ENCODE measurements around the gene EPB41L2.
"Not testable (repeated sequence)": the region's sequence is repeated elsewhere in the genome, so short reads cannot be mapped to it uniquely, and the experiment has no call there.

Gene EPB41L2

DNA sequence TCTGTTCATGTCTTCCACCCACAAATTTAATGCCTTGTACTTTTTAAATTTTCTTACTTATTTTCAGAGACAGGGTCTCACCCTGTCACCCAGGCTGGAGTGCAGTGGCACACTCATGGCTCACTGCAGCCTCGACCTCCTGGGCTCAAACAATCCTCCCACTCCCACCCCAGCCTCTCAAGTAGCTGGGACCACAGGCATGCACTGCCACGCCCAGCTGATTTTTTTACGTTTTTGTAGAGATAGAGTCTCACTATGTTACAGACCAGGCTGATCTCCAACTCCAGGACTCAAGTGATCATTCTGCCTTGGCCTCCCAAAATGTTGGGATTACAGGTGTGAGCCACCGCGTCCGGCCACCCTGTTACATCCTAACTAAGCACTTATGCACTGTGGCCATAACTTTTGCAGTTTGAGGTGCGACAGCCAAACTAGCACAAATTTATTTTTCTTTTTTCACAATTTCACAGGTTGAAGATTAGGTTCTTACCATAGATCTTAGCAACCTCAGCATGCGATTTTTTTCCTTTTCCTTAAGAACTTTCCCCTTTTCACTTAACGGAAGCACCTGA lies 92.1 kb downstream of the EPB41L2 start:
- no peak for DNase-seq

DNA sequence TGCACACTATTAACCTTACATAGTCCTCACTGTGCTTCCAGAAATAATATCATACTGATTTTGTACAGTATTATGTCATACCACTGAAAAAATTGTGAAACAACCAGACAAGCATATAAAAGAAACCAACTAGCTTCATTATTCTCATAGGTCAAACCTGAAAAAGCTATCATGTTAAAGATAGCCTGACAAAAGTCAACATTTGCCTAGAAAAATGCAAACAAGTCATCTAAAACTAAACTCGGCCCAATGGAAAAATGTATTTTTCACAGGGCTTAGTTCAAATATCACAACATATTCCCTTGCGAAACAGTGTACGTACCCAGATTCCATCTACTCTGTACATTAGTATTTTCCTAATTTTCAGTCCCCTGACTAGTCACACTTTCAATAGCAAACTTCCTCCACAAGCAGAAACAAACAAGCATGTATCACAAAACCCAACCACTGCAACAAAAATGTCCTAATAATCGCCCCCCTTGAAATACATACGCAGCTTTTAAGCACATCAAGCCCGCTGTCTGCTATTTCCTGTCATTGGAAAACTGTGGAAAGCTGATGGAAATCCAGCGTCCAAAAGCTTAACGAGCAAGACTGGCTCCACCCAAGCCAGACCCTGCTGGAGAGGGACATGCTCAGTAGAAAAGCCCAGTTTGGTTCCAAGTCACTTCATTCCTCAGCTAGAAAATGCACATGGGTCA lies 93.1 kb downstream of the EPB41L2 start:
- no peak for DNase-seq

DNA sequence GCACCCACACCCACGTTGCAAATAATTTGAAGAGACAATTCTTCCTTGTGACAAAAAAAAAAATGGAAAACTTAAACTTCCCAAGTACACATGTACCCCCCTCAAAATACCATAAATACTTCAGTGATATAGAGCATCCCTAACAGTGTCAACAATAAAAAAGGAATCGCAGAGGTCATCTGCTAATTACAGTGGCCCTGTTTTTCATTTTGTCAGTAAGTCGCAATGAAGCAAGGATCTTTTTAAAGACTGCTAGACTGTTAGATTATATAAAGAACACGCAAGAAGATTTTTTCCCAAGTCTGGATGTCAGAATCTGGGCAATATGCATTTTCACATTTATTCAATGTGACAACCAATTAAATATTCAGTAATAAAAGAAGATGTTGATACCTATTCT lies 93.9 kb downstream of the EPB41L2 start:
- DNase-seq = no peak

DNA sequence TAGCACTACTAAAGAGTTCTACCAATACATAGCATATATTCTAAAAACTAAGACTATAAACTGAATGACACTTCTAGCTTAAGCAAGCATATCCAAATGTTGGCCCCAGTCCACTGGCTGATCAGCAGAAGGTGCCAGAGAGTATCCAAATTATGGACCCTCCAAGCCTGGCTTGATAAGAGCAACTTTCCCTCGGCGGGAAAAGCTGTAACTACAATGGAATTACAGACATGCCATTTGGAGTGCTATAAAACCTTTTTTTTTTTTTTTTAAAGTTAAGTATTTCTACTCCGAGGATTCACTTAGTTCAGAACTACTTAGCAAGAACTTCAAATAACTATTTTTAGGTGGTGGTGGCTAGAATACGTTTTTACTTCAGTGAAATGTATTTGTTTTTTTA lies 94.6 kb downstream of the EPB41L2 start:
- DNase-seq = no peak

DNA sequence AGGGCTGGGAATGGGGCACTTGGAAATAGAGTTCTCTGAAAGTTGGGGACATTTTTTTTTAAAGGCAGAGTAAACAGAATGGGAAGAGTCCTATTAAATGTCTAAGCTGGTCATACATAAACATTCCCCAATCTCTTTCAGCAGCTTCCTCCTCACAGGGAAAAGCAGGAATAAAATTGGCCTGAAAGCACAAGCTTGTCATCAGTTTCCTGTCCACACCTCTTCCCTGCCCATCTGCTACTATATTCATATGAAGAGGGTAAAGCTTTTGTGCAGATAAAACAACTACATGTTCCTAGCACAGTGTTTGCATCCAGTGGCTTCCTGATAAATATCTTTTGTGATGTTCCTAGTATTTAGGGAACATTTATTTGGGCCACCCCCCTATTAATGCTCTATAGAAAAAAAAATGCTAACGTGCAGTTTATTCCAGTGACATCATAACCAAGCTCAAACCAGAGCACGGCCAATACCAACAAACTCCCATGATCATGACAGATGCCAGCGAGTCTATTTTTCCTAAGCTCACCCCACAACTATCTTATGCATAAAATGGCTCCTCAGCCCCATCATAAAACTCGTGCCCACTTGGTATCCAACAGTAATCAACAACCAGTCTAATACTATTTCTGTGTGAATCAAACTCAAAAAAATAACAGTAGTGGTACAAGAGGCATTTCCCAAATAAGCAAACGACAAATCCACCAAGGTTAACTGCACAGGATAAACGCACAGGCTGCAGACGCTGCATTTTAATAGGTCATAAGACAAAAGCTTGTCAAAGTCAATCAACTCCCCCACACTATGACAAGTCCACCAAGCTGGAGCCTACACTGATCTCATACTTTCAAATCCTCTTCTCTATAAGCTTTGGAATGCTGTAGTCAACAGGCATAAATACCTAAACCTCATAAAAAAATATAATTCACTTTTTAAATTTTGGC lies 95.3 kb downstream of the EPB41L2 start:
- no peak for DNase-seq

DNA sequence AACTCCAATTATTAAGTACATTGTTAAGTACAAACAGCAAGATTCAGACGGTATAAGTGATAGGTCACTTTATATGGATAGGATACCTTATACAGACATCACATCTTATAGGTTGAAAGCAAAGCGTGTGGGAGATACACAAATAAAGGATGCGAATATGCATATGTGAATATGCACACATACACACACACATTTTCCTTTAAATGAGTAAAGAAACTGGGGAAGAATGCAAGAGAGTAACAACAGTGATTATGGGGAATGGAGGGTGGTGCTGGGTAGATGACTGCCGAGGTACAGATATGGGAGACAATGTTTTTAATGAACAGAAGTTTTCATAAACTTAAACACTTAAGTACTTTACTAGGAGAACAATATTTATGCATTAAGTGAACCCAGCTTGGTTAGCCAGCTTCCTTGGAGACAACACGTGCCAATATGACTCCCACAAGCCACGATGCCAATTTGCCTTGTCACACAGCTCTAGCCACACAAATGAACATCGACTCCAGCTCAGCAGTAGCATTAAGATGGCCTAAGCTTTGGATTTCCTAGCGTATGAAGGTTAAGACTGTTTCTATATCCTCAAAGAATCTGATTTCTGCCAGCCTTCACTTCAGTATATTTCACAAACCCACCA lies 96.6 kb downstream of the EPB41L2 start:
- DNase-seq = no peak

DNA sequence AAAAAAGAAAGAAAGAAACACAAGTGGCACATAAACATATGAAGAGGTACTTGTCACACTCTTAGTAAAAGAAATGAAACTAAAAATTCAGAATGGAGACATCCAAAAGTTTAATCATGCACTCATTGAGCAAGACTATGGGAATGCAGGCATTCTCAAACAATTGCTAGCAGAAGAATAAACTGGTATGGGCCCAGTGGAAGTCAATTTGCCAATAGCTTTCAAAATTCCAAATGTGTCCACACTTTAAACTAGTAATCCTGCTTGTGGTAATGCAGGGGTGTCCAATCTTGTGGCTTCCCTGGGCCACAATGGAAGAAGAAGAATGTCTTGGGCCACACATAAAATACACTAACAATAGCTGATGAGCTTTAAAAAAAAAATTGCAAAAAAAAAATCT lies 97.4 kb downstream of the EPB41L2 start:
- DNase-seq = no peak

DNA sequence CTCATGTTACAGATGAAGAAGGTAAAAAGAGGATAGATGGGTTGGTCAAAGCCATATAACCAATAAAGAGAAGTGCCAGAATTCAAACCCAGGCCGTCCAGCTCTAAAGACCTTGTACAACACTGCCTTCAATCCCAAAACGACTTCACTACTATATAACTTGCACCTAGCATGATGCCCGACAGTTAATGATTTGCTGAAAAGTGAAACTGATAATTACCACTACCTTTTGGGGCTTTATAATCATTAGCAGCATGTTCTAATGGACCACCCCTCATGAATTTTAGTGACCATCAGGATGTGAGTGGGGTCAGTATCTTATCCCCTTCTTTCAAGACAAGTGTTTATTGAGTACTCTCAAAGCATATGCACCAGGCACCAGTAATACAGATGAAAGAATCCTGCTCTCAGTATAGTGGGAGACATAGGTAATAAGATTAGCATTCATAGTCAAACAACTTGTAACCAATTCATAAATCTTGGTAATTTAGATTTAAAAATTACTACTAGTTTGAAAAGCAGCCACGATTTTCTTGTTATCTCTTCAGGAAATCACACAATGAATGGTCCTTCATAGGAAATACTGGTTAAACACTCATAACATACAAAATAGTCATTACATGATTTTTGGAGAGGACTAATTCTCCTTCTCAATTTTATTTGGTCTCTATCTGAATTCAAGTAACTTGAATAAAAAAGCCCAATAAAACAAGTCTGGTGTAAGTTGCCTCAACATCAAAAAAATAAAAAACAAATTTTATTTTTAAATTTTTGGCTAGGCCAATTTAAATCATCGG lies 98.0 kb downstream of the EPB41L2 start:
- no peak for DNase-seq

DNA sequence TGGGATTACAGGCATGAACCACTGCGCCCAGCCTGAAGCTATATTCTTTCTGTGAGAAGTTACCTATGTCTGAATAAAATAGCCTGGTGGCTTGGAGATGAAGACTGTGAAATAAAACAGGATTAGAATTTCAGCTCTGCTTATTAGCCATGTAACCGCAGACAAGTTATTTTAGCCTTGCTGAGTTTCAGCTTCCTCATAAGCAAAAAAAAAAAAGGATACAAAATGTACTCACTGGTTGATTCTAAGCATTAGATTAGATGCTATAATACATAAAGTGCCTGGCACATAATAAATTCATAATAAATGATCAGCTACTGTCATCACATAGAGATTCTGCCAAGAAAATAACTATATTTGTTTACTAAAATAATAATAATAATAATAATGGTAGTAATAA lies 98.8 kb downstream of the EPB41L2 start:
- DNase-seq = no peak

DNA sequence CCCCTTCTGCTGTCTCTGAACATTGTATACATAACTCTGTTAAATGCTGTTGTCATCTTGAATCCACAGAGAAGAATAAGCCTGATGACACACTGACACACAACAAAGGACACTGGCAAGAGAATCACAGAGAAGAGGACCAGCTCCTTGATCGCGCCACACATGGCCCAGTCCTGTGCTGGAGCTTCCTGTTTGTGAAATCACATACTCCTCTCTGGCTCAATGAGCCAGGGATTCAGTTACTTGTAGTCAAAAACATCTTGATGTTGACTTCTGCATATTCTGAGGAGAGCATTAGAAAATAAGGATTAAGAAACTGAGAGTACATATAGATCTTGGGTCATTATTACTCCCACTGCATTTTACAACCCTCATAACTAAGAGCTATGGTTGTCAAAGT lies 100.1 kb downstream of the EPB41L2 start:
- DNase-seq = no peak

DNA sequence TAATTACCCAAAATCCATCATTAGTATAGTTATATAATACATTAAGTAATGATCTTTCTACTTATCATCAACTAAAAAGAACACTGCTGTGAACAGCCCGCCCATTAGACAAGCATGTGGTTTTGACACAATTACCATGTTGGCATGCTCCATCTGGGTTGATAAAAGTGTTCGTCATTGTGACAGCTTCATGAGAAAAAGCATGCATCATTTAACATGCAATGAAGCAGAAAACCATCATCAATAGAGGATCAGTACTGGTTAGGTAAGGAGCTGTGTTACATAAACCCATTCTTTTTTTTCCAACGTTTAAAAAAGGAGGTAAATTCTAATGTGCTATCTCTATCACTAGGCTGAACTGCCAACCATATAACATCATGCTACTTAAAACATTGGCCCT lies 101.9 kb downstream of the EPB41L2 start:
- no peak for DNase-seq

DNA sequence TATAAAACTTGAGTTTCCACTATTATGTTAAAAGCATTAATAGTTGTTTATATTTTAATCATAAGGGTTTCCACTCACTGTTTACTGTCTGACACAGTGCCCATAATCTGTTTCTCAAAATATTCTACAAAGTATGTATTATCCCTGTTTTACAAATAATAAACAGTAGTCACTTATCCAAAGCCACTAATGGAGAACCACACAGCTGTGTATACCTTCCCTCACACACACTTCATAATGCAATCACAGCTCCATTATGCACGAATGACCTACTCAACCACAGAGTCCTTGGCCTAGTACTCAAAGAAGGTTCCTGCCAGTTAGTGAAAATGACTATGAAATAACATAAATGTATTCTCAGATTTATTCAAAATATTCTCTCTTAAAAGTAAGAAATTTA lies 103.1 kb downstream of the EPB41L2 start:
- DNase-seq = no peak

DNA sequence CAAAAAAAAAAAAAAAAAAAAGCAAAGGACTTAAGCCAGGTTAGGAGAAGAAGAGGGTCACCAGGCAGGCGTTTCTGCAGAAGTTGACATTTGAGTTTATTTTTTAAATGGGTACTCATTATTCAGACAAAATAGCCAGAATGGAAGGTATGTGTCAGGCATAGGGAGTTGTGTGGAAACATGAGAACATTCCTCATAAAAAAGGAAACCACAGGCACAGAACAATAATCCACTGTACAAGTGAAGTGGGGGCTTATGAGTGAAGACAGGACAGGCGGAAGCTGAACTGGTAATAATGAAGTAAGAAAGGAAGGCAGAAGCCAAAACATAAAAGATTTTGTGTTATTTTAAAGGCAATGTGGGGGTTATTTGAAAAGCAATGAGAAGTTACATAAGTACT lies 104.6 kb downstream of the EPB41L2 start:
- DNase-seq = no peak

DNA sequence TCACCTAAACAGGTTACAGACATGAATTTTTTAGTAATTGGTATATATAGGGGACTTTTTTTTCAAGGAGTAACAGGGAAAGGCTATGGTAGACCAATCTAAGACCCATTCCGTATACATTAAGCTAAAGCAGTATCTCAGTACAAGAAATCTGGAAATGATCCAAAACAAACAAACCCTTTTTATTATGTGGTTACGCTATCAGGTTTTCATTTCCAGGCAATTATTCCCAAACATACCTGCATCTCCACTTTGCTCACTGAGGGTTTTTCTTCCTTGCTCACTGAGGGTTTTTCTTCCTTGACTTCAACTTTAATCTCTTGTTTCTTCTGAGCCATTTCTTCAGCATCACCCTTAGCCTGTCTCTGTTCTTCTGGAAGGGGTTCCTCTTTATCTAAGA lies 107.3 kb downstream of the EPB41L2 start:
- DNase-seq = no peak

DNA sequence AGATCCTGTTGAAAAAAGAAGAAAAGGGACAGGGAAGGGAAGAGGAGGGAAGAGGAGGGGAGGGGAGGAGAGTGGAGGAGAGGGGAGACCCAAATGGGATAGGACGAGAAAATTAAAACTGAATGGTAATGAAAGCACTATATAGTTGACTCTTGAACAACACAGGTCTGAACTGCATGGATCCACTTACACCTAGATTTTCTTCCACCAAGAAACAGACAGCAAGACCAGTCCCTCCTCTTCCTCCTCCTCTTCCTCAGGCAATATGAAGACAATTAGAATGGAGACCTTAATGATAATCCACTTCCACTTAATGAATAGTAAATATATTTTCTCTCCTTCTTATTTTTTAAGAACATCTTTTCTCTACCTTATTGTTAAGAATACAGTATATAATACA lies 113.5 kb downstream of the EPB41L2 start:
- no peak for DNase-seq

DNA sequence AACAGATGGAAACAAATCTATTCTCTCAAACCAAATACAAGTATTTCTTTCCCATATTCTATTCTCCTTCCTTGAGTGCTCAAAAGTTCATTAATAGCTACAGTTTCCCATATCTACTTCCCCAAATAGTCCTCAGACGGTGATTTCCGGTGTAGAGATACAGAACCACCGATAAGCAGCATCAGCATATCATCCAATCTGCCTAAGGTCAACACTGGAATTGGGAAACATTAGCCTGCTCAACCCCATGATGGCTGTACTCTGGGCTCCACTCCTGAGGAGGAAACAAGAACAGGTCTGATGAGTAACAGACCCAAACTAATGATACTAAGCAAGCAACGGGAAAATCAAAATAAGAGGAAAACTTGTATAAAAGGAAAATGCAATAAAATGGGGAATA lies 115.6 kb downstream of the EPB41L2 start:
- no peak for DNase-seq

DNA sequence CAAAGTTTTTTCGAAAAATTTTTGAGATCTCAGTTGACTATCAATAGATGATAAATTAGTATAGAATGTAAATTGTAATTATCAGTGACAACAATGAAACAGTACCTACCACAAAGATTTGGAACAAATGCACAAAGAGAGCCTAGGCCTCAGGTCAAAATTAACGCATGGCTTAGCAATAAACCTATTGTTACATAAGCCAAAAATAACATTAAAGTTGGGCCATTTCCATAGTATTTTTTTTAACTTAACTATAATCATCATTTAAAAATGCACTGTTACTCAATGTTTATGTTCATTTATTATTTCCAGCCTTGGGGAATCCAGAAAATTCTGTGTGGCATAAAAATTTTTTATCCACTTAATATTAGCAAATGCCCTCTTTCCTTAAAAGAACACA lies 117.0 kb downstream of the EPB41L2 start:
- DNase-seq = no peak

DNA sequence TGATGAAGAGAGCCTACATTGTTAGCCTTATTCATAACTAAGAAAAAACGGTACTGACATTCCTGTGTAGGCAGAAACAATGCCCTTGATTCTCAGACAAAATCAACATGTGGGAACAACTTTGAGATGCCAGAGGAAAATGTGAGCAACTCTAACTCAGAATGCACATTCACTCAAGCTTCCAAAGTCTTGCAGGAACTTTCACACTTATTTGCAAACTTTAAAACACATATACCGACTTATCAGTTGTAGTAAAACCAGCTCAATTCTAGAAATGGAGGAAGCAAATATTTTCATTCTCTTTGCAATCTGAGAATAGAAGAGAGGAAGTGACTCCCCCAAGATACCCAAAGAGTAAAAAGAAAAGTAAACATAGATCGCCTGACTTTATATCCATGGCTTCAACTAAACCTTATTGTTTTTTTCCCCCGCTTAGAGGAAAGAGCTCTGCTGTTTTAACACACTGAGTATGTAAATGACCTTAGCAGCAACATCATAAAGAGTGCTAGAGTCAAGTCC lies 117.6 kb downstream of the EPB41L2 start:
- DNase-seq = no peak

DNA sequence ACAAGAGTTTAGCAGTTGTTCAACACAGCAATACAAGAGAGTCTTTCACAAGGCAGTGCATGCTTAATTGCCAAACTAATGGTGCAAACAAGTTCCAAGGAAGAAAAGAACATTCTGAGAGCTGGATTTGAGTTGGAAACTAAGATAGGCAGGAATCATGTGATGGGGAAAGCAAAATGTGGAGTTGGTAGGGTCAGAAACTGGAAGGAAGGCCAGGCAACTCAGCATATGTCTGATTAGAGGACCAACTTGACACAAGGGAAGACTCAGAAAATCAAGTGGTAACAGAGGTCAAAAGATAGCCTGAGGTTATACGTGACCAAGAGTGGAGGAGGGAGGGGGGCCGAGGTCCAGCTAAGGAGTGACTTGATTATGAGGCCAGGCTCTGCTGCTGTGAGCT lies 118.6 kb downstream of the EPB41L2 start:
- no peak for DNase-seq

DNA sequence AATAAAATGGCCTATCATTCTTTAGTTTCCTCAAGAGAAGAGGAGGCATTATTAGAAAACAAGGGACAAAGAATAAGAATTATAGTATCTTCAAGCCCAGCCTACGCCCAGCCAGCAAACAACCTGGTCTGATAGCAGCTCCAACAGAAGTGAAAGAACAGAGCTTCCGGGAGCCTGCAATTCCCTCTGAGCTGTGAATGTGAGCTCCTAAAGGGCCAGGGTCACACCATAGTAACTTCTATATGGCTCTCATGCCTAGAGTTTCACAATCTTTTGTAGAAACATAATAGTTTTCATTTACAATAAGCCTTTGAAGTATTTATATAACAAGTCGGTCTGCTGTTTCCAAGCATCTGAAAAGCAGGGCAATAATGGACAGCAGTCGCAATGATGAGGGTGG lies 119.3 kb downstream of the EPB41L2 start:
- no peak for DNase-seq

DNA sequence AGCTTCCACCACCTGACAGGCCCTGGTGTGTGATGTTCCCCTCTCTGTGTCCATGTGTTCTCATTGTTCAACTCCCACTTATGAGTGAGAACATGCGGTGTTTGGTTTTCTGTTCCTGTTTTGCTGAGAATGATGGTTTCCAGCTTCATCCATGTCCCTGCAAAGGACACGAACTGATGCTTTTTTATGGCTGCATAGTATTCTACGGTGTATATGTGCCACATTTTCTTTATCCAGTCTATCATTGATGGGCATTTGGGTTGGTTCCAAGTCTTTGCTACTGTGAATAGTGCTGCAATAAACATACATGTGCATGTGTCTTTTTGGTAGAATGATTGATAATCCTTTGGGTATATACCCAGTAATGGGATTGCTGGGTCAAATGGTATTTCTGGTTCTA lies 120.3 kb downstream of the EPB41L2 start:
- DNase-seq = not testable (repeated sequence)

DNA sequence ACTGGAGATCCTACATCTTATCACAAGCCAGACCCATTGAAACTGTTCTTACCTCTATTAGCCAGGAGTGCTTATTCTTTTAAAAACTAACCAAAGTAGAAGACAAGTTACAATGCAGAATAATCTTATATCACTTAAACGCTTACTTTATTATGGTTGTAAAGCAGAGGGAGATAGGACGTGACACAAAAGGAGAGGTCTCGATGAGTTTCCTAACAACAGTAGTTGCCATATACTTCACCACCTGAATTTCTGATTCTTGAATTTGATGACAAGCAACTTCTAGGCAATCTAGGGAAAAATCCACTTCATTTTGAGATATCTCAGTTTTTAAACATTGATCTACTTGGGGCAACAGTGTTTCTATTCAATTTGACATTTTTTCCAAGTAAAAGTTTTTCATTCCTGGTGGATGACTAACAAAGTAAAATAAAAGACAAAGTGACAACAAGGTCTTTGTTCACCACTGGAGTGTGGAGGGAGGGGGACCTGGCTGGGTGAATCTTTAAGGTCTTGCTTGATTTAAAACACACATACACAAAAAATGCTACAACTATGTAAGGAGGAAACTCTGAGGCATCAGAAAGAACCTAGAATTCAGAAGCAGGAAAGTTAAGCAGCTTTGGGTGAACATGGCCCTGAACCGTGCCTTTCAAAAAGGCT lies 125.0 kb downstream of the EPB41L2 start:
- DNase-seq = no peak
